Activated B cell treated with CpG ODN at 0.5 μM for 24 hours (primary cell): ENCODE results near the gene GUCD1. TPM values are rescaled to one million over a fixed set of nuclear protein-coding genes. Genes with fewer than 3 reads are reported as not detected.

Experiments used
- ATAC-seq: fragments of 200-7000 bp; cut with Tn5 transposase; one replicate; pipeline ENCODE4 v1.10.0; 2021; ENCODE audit warnings: low read depth, mild to moderate bottlenecking, moderate library complexity
- CTCF ChIA-PET: fragments of 350-600 bp; sonication (Branson Sonifier 250); formaldehyde crosslinking; loops from one replicate; lab custom pipeline; 2021; ENCODE audit warnings: antibody characterized with exemption; lab: Charles Lee
- POLR2A ChIA-PET: fragments of 350-600 bp; sonication (Branson Sonifier 250); formaldehyde crosslinking; loops from one replicate; lab custom pipeline; 2021; ENCODE audit warnings: antibody characterized with exemption; lab: Charles Lee
- DNase-seq: peaks from one replicate; pipeline ENCODE4 v3.0.0; 2022
- H3K27ac Mint-ChIP-seq: one replicate; pipeline ENCODE4 v1.8.0; 2020; ENCODE audit warnings: mixed read lengths
- H3K27me3 Mint-ChIP-seq: one replicate; pipeline ENCODE4 v1.8.0; 2021; ENCODE audit warnings: mixed read lengths
- H3K36me3 Mint-ChIP-seq: one replicate; pipeline ENCODE4 v1.8.0; 2021; ENCODE audit warnings: low read depth, mixed read lengths
- H3K4me1 Mint-ChIP-seq: one replicate; pipeline ENCODE4 v1.8.0; 2021; ENCODE audit warnings: mixed read lengths
- H3K4me3 Mint-ChIP-seq: one replicate; pipeline ENCODE4 v1.8.0; 2020; ENCODE audit warnings: mild to moderate bottlenecking, mixed read lengths
- H3K9me3 Mint-ChIP-seq: one replicate; pipeline ENCODE4 v1.8.0; 2020; ENCODE audit warnings: mixed read lengths
- CTCF ChIP-seq: fragments of 200-600 bp; IDR thresholded peaks from one replicate; pipeline ENCODE4 v1.8.0; 2022; ENCODE audit warnings: antibody characterized with exemption, mild to moderate bottlenecking
- intact Hi-C: fragments of 100-400 bp; cut with micrococcal nuclease; formaldehyde crosslinking; loops from one replicate; pipeline ENCODE4 v1.15.1; 2024
- total RNA-seq: library from RNA; stranded (reverse); gene quantifications from 2 replicates; pipeline ENCODE4 v1.2.3, GENCODE V29; 2022

GUCD1 gene
- total RNA-seq, 1 donor from 2014 or later = 141 TPM

DNA sequence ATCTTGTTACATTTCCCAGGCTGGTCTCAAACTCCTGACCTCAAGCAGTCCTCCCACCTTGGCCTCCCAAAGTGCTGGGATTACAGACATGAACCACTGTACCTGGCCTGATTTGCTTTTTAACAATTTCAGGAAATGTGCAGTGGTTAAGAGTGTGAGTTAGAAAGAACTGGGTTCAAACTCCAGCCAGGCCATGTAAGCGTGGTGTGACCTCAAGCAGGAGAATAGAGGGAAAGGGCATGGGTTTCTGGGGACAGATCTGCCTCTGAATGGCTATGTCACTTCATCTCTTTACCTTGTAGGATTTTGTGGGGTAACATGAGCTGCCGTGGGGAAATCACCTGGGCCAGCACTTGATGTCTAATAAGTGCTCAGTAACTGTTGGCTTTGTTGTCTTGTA lies 10.1 kb upstream of the GUCD1 start:
- no peak for DNase-seq
- Mint-ChIP-seq H3K27ac (no peak overlapping the region), H3K27me3 (no peaks in the 10 kb centered on the region), H3K4me3 (no peak overlapping the region), H3K4me1 (peaks cover 23% of the 10 kb centered on the region), H3K36me3 (peaks cover 72% of the 10 kb centered on the region), H3K9me3 (no peaks in the 10 kb centered on the region)
- no peak for ATAC-seq
- intact Hi-C loops = no loop called here
- ChIA-PET CTCF (no interaction called here), POLR2A (no interaction called here)
- no peak for TF ChIP-seq CTCF

GRCh38 chr22:24564376-24565058 lies 9.6 kb upstream of the GUCD1 start:
- DNase-seq = no peak
- no peak for ATAC-seq
- Mint-ChIP-seq H3K4me3 (no peak overlapping the region), H3K27me3 (no peaks in the 10 kb centered on the region), H3K36me3 (peaks cover 70% of the 10 kb centered on the region), H3K27ac (no peak overlapping the region), H3K4me1 (peaks cover 26% of the 10 kb centered on the region), H3K9me3 (no peaks in the 10 kb centered on the region)
- TF ChIP-seq CTCF = no peak
- ChIA-PET CTCF (no interaction called here), POLR2A (no interaction called here)
- intact Hi-C loops = no loop called here

DNA sequence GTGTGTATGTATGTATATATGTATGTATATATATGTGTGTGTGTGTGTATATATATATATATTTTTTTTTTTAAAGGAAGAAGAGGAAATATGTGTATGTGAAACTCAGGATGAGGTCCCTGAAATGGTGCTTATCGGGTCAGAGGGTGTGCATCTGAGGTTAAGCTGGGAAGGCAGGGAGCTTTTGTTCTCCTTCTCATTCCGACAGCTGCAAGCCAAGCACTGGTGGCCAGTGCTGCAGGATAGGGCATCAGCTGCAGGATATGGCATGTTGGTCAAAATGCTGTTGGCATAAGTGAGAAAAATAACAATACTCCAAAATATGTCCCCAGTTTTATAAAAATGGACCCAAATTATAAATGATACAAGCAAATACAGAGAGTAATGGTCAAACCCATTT lies 8.3 kb upstream of the GUCD1 start:
- no peak for TF ChIP-seq CTCF
- peaks cover 75% of the 10 kb centered on the region for H3K36me3 Mint-ChIP-seq
- peaks cover 39% of the 10 kb centered on the region for H3K4me1 Mint-ChIP-seq
- POLR2A ChIA-PET = interaction anchor here (0.7 kb wide), 1 partner anchor 558 kb away, joined by 4 read pairs; the partner anchor contains the start of gene GSTT4
- intact Hi-C loops = no loop called here
- H3K4me3 Mint-ChIP-seq = no peak overlapping the region
- H3K9me3 Mint-ChIP-seq = no peaks in the 10 kb centered on the region
- H3K27me3 Mint-ChIP-seq = no peaks in the 10 kb centered on the region
- no peak for DNase-seq
- ATAC-seq = no peak
- H3K27ac Mint-ChIP-seq = no peak overlapping the region
- CTCF ChIA-PET = no interaction called here

- no peak overlapping the region for H3K4me3 Mint-ChIP-seq
- H3K27me3 Mint-ChIP-seq = no peaks in the 10 kb centered on the region
- ChIA-PET CTCF (no interaction called here), POLR2A (interaction anchor here (0.6 kb wide), 1 partner anchor 38 kb away, joined by 8 read pairs; no protein-coding TSS in a partner anchor)
- no peaks in the 10 kb centered on the region for H3K9me3 Mint-ChIP-seq
- peaks cover 63% of the 10 kb centered on the region for H3K4me1 Mint-ChIP-seq
- no peak for ATAC-seq
- no peak for DNase-seq
- intact Hi-C loops = loop anchor here (5.0 kb wide), 1 partner anchor 547 kb away; the partner anchor contains the start of gene CABIN1
- no peak for TF ChIP-seq CTCF
- H3K36me3 Mint-ChIP-seq = peaks cover 68% of the 10 kb centered on the region
- peak overlapping the region; percentile 9 for H3K27ac Mint-ChIP-seq
These were observed 4.5 kb upstream of the GUCD1 start for GRCh38 chr22:24559471-24559870.

DNA sequence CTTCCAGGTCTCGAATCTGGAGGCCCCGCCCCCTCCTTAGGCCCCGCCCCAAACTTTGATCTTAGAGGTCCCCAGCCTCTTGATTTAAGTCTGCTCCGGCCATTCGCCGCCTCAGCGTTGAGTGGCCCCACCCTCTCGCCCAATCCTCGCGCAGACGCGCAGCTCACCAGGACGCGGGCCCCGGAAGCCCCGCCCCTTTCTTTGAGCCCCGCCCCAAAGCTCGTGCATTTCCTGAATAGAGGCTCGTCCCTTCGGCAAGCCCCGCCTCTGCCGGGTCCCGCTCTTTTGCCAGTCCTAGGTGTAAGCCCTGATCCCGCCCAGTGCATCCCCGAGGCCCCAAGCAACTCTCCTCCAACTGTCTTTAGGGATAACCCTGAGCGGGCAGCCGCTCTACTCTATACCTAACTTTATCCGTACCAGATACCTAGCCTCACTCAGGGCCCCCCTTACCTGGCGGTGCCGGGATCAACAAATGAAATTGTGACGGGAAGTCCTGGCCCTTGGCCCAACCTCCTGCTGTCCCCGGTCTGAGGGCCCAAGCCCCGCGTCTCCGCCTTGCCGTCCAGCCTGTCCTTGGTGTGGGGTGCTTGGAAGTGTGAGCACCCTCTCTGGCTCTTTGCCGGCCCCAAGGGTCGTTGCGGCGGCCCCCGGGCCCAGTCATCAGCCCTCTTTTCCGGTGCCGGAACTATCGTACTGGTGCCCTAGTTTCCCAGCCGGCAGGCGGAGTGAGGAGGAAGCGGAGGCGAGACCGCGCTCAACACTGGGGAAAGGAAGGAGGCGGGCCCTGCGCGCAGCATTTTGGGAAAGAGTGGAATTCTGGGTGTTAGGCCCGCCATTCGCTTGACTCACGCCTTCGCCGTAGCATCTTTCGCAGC lies 464 bp upstream of the GUCD1 start, which contains the start of gene SNRPD3:
Gene SNRPD3 (plus strand): TSS at position 835 of the 875 bp plus-strand sequence. CDS start 1,676 bp downstream, outside the sequence.
- no peaks in the 10 kb centered on the region for H3K9me3 Mint-ChIP-seq
- ChIA-PET CTCF (interaction anchor here (1.6 kb wide), 1 partner anchor 30 kb away, joined by 4 read pairs; no protein-coding TSS in a partner anchor), POLR2A (interaction anchor here (0.6 to 3.8 kb wide), 26 partner anchors 10 to 1928 kb away, joined by 3 to 36 read pairs (median 4); partner anchors contain the start of genes ADORA2A, CABIN1, GNAZ and HPS4)
- H3K27ac Mint-ChIP-seq = peak within 1 kb of the TSS; percentile 96
- H3K27me3 Mint-ChIP-seq = no peaks in the 10 kb centered on the region
- no peak for TF ChIP-seq CTCF
- H3K4me3 Mint-ChIP-seq = peak within 1 kb of the TSS; percentile 99
- H3K36me3 Mint-ChIP-seq = peaks cover 57% of the 10 kb centered on the region
- intact Hi-C loops = loop anchor here (1.0 to 5.0 kb wide), 7 partner anchors 53 to 641 kb away; partner anchors contain the start of gene CABIN1
- ATAC-seq (peak; percentile 83), DNase-seq (peak; percentile 94)
- H3K4me1 Mint-ChIP-seq = peaks cover 85% of the 10 kb centered on the region
